ENCODE measurements around the gene COMMD3.

COMMD3 gene

GRCh38 chr10:22319980-22320558 lies 3.9 kb downstream of the COMMD3 start:
- no peak for DNase-seq (ENCODE audit: low read depth)
- TF ChIP-seq, protein P1, sequence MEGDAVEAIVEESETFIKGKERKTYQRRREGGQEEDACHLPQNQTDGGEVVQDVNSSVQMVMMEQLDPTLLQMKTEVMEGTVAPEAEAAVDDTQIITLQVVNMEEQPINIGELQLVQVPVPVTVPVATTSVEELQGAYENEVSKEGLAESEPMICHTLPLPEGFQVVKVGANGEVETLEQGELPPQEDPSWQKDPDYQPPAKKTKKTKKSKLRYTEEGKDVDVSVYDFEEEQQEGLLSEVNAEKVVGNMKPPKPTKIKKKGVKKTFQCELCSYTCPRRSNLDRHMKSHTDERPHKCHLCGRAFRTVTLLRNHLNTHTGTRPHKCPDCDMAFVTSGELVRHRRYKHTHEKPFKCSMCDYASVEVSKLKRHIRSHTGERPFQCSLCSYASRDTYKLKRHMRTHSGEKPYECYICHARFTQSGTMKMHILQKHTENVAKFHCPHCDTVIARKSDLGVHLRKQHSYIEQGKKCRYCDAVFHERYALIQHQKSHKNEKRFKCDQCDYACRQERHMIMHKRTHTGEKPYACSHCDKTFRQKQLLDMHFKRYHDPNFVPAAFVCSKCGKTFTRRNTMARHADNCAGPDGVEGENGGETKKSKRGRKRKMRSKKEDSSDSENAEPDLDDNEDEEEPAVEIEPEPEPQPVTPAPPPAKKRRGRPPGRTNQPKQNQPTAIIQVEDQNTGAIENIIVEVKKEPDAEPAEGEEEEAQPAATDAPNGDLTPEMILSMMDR (conservative IDR thresholded peaks at IDR 0.05; ENCODE audit: low read depth, low read length): no peak
- peak overlapping the region; percentile 50 for H3K4me3 ChIP-seq (ENCODE audit: low read length)

GRCh38 chr10:22320591-22321155 lies 4.5 kb downstream of the COMMD3 start, which contains the start of gene BMI1:
TSS of gene BMI1 (plus strand) at chr10:22321099. CDS start at chr10:22326450, 5,351 bp downstream.
- H3K4me3 ChIP-seq (ENCODE audit: low read length): peak within 1 kb of the TSS; percentile 66
- TF ChIP-seq, protein P1 (conservative IDR thresholded peaks at IDR 0.05; ENCODE audit: low read depth, low read length): no peak
- DNase-seq (ENCODE audit: low read depth): no peak

GRCh38 chr10:22321156-22321923 lies 5.2 kb downstream of the COMMD3 start:
- TF ChIP-seq, protein P1 (conservative IDR thresholded peaks at IDR 0.05; ENCODE audit: low read depth, low read length): no peak
- no peak for DNase-seq (ENCODE audit: low read depth)

DNA sequence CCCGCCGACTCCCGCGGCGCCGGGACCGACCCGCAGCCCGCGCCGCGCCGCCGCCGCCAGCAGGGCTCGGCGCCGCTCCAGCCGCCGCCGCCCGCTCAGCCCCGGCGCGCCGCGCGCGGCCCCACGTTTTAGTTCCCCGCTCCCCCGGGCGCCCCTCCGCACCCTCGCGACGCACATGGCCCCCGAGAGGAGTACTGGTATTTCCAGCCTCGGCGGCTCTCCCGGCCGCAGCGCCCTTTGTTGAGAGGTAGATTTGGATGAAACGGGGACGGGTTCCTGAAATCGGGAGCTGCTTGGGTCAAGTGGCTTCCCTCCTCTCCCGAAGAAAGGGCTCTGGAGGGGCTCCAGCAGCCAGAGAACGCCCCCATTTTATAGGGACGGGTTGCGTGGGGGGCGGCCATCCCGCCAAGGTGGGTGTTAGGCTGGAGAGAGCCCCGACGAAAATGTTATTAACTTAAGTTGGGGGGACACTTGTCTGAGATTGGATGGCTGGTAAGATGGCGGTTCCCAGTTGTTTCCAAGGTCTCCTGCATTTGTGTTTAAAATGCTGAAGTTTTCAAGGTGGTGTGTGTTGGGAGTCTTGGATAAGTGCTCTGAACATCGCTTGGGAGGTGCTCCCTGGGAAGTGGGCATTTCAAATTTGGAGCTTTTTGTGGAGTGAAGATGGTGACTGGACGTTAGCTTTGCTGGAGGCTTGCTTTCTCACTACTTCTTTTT lies 5.9 kb downstream of the COMMD3 start:
- DNase-seq (ENCODE audit: low read depth): no peak
- TF ChIP-seq, protein P1 (conservative IDR thresholded peaks at IDR 0.05; ENCODE audit: low read depth, low read length): no peak

More at GRCh38 chr10:22321156-22321923, 5.2 kb downstream of the COMMD3 start:
- peak overlapping the region; percentile 62 for H3K4me3 ChIP-seq (ENCODE audit: low read length)

DNA sequence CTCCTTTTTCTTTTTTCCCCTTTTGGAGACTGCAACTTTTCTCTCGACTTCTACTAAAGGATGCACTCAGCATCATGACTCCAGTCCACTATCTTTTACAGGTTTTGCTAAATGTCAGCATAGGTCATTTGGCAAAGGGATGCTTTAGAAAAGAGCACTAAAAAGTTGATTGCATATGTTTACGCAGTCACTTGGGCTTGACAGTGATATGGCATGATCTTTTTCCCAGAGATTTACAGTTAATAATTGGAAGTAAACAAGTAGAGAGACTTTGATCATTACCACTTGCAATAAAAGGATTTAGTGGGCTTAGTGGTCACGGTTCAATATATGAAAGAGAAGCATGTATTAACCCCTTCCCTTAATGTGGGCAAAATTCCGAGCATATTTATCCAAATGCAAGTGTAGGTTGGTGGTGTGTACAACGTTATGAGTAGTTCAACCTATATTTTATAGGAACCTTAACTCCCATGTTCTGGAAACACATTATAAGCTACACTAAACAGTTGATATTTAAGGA lies 6.5 kb downstream of the COMMD3 start:
- TF ChIP-seq, protein P1 (conservative IDR thresholded peaks at IDR 0.05; ENCODE audit: low read depth, low read length): no peak
- peak overlapping the region; percentile 66 for H3K4me3 ChIP-seq (ENCODE audit: low read length)

More for the DNA sequence above, 5.9 kb downstream of the COMMD3 start:
- peak overlapping the region; percentile 66 for H3K4me3 ChIP-seq (ENCODE audit: low read length)

GRCh38 chr10:22323538-22324305 lies 7.5 kb downstream of the COMMD3 start:
- DNase-seq (ENCODE audit: low read depth): no peak
- TF ChIP-seq, protein P1 (conservative IDR thresholded peaks at IDR 0.05; ENCODE audit: low read depth, low read length): no peak
- no peak overlapping the region for H3K4me3 ChIP-seq (ENCODE audit: low read length)

More for the DNA sequence above, 6.5 kb downstream of the COMMD3 start:
- DNase-seq (ENCODE audit: low read depth): no peak
